Upper lobe of right lung (tissue), 1 donor: ENCODE results near the gene WTAP. TPM values are rescaled to one million over a fixed set of nuclear protein-coding genes. Genes with fewer than 3 reads are reported as not detected.
"Not testable (repeated sequence)": the region's sequence is repeated elsewhere in the genome, so short reads cannot be mapped to it uniquely, and the experiment has no call there.

Experiments used
- ATAC-seq: fragments of 200-7000 bp; cut with Tn5 transposase; one replicate; pipeline ENCODE4 v1.9.1; 2020; ENCODE audit warnings: mild to moderate bottlenecking, moderate library complexity
- DNase-seq: peaks from one replicate; pipeline ENCODE4 v3.0.0-alpha.2; 2020
- H3K27ac ChIP-seq: fragments of 200-600 bp; one replicate; pipeline ENCODE4 v1.8.0; 2022
- H3K27me3 ChIP-seq: fragments of 200-600 bp; one replicate; pipeline ENCODE4 v1.8.0; 2022; ENCODE audit warnings: mild to moderate bottlenecking
- H3K36me3 ChIP-seq: fragments of 200-600 bp; one replicate; pipeline ENCODE4 v1.8.0; 2022
- H3K4me1 ChIP-seq: fragments of 200-600 bp; one replicate; pipeline ENCODE4 v1.8.0; 2022
- H3K4me3 ChIP-seq: fragments of 200-600 bp; one replicate; pipeline ENCODE4 v1.8.0; 2022; ENCODE audit warnings: mild to moderate bottlenecking
- H3K9me3 ChIP-seq: fragments of 200-600 bp; one replicate; pipeline ENCODE4 v1.8.0; 2022
- intact Hi-C: fragments of 100-400 bp; cut with DNase I; formaldehyde crosslinking; loops from one replicate; pipeline ENCODE4 v1.11.0; 2022
- total RNA-seq: library from RNA; stranded (reverse); fragmentation: NEBNext Ultra II Directional; extraction: Animal tissue kit (Norgen Biotek cat#: 25700); gene quantifications from one replicate; pipeline ENCODE4 v1.2.1, GENCODE V29; 2021
- TF ChIP-seq, protein P1 (sequence below): fragments of 200-600 bp; IDR thresholded peaks from one replicate; pipeline ENCODE4 v1.8.0; 2022; ENCODE audit warnings: antibody characterized with exemption
- donor health status: DM: no; HTN: yes; CAD: no; lungs with severe emphysema.

The WTAP gene
- total RNA-seq, 1 donor from 2014 or later, result 77.4 TPM

DNA sequence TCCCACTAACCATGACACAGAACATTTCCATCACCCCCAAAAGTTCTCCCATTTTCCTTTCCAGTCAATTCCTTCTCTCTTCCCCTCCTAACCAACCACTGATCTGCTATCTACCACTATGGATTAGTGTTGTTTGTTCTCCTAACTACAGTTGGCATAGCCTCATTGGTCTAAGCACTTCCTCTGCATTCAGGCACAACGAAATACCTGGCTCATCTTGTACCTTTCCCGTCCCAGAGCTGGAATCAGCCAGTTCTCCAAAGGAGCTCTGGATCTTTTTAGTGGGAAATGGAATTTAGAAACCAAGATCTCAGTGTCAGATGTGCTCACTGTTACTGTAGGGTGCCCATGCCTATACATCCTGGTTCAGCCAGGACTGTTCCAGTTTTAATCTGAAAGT lies 4.0 kb upstream of the WTAP start:
- TF ChIP-seq, protein P1, sequence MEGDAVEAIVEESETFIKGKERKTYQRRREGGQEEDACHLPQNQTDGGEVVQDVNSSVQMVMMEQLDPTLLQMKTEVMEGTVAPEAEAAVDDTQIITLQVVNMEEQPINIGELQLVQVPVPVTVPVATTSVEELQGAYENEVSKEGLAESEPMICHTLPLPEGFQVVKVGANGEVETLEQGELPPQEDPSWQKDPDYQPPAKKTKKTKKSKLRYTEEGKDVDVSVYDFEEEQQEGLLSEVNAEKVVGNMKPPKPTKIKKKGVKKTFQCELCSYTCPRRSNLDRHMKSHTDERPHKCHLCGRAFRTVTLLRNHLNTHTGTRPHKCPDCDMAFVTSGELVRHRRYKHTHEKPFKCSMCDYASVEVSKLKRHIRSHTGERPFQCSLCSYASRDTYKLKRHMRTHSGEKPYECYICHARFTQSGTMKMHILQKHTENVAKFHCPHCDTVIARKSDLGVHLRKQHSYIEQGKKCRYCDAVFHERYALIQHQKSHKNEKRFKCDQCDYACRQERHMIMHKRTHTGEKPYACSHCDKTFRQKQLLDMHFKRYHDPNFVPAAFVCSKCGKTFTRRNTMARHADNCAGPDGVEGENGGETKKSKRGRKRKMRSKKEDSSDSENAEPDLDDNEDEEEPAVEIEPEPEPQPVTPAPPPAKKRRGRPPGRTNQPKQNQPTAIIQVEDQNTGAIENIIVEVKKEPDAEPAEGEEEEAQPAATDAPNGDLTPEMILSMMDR, result no peak
- Histone ChIP-seq H3K4me1 (no peaks in the 10 kb centered on the region), H3K27me3 (no peaks in the 10 kb centered on the region), H3K4me3 (no peak overlapping the region), H3K27ac (no peak overlapping the region), H3K36me3 (no peaks in the 10 kb centered on the region), H3K9me3 (no peaks in the 10 kb centered on the region)
- ATAC-seq, result no peak
- no peak for DNase-seq
- intact Hi-C loops, result no loop called here

DNA sequence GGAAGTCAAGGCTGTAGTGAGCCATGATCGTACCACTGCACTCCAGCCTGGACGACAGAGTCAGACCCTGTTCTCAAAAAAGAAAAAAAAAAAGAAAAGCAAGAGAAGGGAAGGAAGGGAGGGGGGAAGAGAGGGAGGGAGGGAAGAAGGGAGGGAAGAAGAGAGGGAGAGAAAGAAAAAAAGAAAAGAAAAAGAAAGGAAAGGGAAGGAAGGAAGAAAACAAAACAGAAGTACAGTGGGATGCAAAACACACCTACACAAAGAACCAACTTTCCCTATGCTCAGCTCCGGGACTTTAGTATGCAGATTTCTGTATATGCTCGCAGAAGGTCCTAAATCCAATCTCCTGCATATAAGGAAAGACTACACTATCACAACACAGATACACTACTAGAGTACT lies 2.5 kb upstream of the WTAP start:
- no peaks in the 10 kb centered on the region for H3K36me3 ChIP-seq
- no peaks in the 10 kb centered on the region for H3K9me3 ChIP-seq
- ATAC-seq, result no peak
- DNase-seq, result no peak
- H3K27me3 ChIP-seq, result no peaks in the 10 kb centered on the region
- H3K27ac ChIP-seq, result no peak overlapping the region
- intact Hi-C loops, result no loop called here
- no peak overlapping the region for H3K4me3 ChIP-seq
- TF ChIP-seq, protein P1, result no peak
- H3K4me1 ChIP-seq, result peaks cover 11% of the 10 kb centered on the region

DNA sequence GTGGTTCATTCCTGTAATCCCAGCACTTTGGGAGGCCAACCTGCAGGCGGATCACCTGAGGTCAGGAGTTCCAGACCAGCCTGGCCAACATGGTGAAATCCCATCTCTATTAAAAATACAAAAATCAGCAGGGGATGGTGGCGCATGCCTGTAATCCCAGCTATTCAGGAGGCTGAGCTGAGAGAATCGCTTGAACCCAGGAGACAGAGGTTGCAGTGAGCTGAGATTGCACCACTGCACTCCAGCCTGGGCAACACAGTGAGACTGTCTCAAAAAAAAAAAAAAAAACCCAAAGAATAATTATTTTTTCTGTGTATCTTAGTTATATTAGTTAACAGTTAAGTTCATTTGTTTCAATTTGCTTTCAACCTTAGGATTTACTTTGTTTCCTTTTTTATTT lies 2.1 kb upstream of the WTAP start:
- H3K27ac ChIP-seq, H3K9me3 ChIP-seq, DNase-seq, intact Hi-C loops, H3K4me3 ChIP-seq, H3K27me3 ChIP-seq, ATAC-seq, H3K36me3 ChIP-seq: not testable (repeated sequence)
- peaks cover 16% of the 10 kb centered on the region for H3K4me1 ChIP-seq

DNA sequence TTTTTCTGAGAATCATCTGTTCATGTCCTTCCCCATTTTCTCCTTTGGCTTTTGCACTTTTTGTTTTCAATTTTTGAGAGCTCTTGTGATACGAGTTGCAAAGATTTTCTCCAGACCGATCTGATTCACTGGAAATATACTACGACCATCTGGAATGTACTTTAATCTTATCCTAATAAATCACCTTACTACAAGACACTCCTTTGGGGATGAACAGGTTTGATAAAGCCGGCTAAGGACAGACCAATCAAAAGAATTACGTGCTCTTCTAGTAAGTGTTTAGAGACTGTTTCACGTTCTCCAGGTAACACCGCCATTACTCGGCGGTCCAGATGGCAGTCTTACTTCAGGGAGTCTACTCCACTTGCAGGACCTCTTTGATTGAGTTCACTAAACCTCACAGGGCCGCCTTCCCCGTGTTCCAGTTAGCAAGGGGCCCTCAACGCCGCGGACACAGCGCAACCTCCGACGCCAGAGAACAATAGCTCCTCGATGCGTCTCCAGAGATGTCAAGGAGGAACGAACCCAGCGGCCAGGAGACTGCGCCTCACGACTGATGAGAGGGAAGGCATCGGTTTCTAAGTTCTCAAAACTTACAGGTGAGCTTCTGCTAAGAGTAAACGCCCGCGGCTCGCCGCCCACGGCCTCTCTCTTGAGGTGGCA lies 920 bp upstream of the WTAP start:
- Histone ChIP-seq H3K27me3 (no peaks in the 10 kb centered on the region), H3K4me1 (peaks cover 27% of the 10 kb centered on the region), H3K36me3 (no peaks in the 10 kb centered on the region), H3K9me3 (no peaks in the 10 kb centered on the region), H3K27ac (peak overlapping the region; percentile 99), H3K4me3 (peak overlapping the region; percentile 95)
- TF ChIP-seq, protein P1, result no peak
- intact Hi-C loops, result no loop called here
- ATAC-seq (peak; percentile 11), DNase-seq (no peak)

DNA sequence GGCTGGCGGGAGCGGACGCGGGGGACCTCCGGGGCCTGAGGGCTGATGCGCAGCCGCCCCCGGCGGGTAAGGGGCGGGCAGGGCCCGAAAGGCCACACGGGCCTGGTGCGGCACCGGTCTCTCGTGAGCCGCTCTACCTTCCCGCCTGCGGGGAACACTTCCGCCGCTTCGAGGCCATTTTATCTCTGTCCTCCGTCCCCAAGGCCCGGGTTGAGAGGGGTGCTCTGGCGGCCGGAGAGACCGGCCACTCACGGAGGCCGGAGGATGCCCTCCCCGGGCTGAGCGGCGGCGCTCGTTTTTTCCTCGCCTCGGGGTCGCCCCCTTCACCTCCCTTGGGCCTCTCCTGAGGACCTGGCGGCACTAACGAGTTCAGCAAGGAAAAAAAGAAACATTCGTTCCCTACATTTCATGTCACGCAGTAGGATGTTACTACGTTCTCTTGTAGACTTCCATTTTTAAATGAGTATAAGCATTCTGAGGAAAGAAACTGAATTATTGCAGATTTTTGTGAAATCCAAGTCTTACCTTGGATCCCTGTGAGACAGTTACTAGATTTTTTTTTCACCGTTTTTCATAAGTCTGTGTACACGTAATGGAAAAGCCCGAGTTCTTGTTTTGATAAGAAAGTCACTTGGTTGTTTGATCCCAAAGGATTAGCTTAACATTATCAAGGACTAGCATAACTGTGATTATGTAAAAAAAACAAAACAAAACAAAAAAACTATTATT lies 575 bp downstream of the WTAP start:
- TF ChIP-seq, protein P1, result no peak
- Histone ChIP-seq H3K4me3 (peak overlapping the region; percentile 95), H3K4me1 (peaks cover 38% of the 10 kb centered on the region), H3K9me3 (no peaks in the 10 kb centered on the region), H3K27ac (peak overlapping the region; percentile 99), H3K36me3 (no peaks in the 10 kb centered on the region), H3K27me3 (no peaks in the 10 kb centered on the region)
- no peak for DNase-seq
- intact Hi-C loops, result no loop called here
- ATAC-seq, result peak; percentile 61

DNA sequence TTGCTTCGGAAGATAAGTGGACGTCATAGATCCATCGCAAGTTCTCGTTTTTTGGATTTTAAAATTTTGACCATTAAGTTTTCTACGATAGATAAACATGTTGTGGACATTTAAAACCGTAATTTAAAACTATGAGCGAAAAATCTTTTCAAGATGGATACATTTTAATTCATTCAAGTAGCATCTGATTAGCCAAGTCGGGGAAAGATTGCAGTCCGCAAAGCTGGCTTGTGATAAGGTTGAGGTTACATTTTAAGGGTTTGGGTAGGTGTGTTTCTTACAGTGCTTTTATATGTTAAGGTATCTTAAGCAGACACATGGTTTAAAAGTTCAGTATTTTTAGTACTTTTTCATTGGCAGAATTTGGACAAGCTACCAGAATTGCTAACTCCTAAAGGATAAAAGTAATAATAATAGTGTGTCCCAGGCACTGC lies 1.2 kb downstream of the WTAP start:
- Histone ChIP-seq H3K4me3 (peak overlapping the region; percentile 95), H3K27me3 (no peaks in the 10 kb centered on the region), H3K4me1 (peaks cover 38% of the 10 kb centered on the region), H3K36me3 (no peaks in the 10 kb centered on the region), H3K27ac (peak overlapping the region; percentile 99), H3K9me3 (no peaks in the 10 kb centered on the region)
- DNase-seq (no peak), ATAC-seq (no peak)
- intact Hi-C loops, result no loop called here
- TF ChIP-seq, protein P1, result no peak
